GM21717 (cell line): Measurements from ENCODE around the gene PGAM5.

Experiments
- ATAC-seq: cut with Tn5 transposase; IDR thresholded peaks from one replicate; pipeline ENCODE4 v1.9.1; 2021; ENCODE audit warnings: mild to moderate bottlenecking, moderate library complexity; ENCODE audit not compliant: unreplicated experiment

The PGAM5 gene

DNA sequence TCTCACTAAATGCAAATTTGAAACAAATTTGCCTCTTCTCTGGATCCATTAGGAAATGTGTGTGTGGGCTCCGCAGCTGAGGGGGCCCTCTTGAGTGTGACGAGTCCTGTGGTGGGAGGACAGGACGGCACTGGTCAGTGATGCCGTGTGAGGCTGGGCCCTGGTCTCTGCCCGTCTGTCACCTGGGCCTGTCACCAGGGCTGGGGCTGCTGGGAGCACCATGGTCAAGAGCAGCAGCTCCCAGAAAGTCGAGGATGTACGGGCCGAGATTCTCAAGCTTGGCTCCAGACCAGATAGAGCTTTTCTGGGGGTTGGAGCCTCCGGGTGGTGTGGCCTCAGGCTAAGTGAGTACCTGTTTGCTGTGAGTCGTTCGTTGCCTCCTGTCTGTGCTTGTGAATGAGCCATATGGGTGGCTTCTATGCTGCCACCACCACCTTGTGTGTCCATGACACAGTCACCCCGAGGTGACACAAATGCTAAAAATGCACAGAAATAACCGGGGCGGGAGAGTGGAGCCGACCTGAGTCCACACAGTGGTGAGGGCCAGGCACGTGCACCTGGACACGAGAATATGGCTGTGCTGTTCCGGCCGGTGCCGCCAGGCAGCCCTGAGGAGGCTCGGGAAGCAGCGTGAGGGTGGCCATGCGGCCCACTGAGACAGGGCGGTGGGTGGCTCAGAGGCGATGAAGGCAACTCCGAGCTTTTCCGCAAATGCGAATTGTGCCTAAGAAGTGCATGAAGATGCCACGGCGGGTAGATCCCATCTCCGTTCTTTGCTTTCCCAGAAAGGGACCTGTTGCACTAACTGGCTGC is 8.7 kb downstream of the PGAM5 start:
- ATAC-seq = no peak

GRCh38 chr12:132719954-132720324 is 9.3 kb downstream of the PGAM5 start:
- no peak for ATAC-seq

DNA sequence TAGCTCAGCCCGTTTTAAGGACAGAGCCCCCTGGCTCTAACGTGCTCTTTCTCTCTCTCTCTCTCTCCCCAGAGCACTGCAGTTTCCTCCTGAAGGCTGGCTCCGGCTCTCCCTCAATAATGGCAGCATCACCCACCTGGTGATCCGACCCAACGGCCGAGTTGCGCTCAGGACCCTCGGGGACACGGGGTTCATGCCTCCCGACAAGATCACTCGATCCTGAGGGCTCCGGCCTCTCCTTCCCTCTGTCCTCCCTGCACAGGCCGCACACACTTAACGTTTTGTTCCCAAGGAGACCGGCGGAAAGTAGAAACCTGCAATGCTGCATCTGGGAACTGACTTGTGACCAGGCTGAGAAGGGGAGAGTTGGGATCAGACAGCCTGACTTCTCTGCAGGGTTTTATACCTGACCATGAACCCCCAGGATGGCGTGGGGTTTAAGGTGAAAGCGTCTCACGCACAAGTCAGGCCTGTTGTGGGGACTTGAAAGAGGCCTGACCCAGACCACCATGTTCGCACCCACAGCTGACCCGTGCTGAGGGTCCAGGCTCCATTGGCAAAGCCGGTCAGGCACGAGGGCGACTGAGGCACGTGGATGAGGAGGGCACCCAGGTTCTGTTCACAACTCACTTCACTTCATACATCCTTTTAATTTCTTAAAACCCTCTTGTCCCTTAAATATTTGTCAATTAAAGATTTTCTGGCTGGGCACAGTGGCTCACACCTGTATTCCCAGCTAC is 10.1 kb downstream of the PGAM5 start:
- ATAC-seq = no peak

DNA sequence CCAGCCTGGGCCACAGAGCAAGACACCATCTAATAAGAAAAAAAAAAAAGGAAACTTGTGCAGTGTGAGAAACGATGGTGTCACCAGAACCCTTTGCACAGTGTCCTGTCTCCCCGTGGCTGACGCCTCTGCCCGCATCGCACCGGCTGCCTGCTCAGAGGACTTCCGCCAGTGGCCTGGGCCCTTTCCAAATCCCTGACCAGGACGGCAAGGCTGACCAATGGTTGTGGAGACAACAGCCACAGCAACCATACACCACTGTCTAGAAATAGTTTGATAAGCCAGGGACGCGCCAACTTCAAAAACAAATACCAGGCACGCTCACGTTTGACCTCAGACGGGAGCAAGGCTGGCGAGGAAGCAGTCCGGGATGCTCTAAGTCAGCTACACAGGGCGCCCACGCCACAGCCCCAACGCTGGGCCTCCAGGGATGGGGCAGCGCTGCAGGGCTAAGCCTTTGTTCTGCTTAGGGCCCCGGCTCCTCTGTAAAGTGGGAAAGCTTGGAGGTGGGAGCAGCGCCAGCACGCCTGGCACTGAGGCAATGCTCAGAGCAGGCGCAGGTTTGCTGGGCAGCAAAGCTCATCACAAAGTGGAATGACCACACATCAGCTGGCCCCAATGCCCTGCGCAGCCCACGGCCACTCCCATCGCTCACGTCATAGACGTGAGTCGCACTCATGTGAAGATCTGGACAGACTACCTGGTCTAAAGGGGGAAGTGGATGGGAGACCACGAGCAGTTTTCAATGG is 12.5 kb downstream of the PGAM5 start:
- no peak for ATAC-seq

- no peak for ATAC-seq
These were observed 13.1 kb downstream of the PGAM5 start for GRCh38 chr12:132723764-132724140.

DNA sequence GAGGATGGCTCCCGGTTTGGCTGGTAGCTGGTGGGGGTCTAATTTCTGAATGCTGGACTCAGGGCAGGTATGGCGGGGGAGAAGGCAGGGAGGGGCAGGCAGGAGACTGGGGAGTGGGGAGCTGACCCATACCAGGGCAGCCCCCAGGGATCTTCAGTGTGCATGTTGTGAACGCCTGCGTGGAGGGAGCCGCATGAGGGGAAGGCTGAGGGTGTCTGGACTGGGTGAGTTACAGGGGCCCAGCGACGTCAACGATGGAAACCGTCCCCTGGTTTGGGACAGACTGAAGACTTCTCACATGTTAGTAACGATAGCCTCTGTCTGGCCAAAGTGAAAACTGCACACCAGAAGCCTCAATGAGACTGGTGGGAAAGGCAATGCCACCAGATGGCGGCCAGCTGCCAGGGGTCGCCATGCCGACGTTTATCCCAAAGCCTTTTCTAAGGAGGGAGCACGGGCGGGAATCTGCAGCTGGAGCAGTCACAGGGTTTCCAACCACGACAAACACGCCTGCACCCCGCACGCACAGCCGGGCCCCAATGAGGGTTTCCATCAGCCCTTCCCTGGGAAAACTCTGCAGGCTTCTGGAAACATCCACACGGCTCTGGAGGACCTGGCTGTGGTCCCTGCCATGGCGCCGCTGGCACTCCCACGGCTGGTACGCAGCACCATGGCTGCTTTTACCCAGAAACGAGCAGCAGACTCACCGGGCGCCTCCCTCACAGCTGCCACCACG is 14.0 kb downstream of the PGAM5 start:
- ATAC-seq = no peak

GRCh38 chr12:132726386-132726785 is 15.7 kb downstream of the PGAM5 start:
- no peak for ATAC-seq

- no peak for ATAC-seq
These were observed 16.6 kb downstream of the PGAM5 start for GRCh38 chr12:132727091-132727794.

- no peak for ATAC-seq
These were observed 17.9 kb downstream of the PGAM5 start for GRCh38 chr12:132728502-132728901.

- ATAC-seq = no peak
These were observed 19.1 kb downstream of the PGAM5 start for GRCh38 chr12:132729541-132730320.

- ATAC-seq = no peak
These were observed 19.7 kb downstream of the PGAM5 start for GRCh38 chr12:132730353-132730752.

DNA sequence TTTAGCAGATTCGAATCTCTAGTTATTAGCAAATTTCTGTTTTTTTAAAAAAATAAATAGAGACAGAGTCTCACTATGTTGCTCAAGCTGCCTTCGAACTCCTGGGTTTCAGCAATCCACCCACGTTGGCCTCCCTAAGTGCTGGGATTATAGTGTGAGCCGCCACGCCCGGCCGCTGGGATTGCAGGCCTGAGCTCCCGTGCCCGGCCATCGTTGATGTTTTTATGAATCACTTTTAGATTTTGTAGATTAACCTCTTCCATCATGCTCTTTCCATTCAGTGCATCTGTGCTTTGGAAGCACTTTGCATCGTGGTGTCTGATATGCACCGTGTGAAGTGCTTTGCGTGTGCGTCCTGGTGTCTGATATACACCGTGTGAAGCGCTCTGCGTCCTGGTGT is 20.9 kb downstream of the PGAM5 start:
- no peak for ATAC-seq

DNA sequence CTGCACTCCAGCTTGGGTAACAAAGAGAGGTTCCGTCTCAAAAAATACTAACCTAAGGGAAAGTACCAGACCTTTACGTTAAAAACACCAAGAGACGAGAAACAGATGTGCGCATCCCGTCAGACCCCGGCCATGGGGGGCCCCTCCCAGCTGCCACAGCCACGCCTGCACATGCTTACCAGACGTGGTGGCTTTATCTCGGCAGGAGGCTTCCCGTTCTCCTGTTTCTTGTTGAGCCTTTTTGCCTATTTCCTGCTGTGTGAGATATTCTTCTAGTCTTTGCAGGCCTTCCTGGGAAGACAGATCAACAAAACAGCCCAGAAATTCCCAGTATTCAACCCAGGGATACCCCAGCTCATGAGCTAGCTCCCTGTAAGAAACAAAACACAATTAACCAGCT is 23.6 kb downstream of the PGAM5 start:
- ATAC-seq = no peak

DNA sequence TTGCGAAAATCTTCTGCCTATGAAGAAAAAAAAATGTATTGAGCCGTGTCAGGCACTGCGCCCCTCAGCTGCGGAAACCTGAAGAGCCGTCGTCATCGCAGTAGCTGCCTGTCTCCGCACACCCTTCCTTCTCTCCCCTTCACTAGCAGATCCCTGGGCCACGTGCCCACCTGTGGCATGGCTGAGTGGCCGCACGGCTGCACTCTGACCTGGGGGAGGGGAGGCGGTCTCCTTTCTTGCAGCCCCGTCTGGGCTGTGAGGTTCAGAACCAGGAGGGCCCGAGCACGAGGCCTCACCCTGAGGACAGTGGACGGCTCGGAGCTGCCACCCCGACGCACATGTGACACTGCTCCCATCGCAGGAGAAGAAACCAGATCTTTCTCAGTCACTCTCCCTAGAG is 24.9 kb downstream of the PGAM5 start:
- no peak for ATAC-seq

DNA sequence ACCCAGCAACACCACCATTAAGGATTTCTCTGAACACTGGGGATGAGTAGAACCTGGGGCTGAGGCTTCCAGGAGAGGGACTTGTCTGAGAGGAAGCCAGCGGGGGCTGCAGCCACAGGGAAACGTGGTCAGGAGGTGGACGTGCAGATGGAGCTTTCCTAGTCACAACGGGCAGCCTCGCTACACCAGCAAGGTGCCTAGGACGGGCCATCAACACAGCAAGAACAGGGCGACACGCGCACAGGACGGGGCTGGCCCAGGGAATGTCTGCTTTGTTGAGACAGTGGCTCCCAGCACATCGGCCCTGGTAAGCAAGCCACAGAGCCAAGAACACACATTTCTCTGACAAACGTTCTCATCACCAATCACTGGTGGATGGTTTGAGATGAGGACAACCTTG is 25.7 kb downstream of the PGAM5 start:
- ATAC-seq = no peak

DNA sequence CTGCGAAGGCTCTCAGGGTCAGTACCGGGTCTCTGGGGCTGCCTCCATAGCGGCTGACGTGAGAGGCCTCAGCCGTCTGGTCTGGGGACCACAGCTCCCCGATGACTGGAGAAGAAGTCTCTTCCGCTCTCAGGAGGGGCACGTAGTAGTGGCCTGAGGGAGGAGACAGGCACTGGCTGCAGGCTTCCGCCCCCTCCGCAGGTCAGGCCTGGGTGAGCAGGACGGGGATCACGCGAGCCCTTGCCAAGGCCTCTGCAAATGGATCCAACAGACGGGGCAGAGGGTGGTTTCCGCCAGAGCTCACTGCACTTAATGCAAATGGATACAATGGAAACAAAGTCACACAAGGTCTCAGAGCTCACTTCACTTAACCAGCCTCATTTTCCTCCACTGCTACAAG is 26.3 kb downstream of the PGAM5 start:
- ATAC-seq = no peak

DNA sequence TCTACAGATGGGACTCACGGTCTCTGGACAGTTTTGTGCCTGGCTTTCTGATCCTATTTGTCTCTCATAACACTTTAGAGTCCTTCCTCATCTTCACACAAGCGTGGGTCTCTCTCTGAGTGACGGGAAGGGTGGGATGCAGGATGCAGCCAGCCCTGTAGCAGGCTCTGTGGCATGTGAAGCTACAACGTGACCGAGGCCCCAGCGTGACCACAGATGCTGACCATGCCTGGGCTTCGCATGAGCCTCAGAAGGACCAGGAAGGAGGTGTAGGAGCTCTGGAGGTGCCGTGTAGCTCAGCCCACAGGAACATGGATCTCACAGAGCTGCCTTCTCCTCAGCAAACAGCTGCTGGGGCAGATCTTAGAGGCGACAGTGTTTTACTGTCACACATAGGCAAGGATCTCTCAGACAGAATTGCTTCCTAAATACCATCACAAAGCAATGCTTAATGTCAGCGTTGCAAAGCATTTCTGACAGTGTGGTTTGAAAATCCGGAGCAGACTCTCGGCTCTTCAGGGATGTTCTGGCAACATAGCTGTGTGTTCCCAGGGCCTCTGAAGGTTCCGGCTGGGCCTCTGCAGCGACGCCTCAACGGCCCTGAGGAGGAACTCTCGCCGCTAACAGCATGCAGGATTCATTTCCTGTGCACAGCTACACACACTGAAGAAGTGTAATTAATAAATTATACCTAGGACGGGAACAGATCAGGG is 29.1 kb downstream of the PGAM5 start:
- no peak for ATAC-seq

DNA sequence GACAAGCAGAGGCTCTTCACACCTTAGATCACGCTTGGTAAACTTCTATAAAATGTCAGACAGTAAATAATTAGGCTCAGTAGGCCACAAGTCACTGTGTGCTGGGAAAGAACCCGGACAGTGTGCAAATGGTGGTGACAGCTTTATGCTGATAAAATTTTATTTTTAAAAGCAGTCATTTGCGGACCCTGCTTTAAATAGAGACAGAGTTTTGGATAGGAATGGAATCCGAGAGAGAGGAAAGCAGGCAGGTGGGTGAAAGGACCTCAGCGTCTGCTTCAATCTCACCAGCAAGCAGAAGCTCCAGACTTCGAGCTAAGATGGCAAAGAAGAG is 29.6 kb downstream of the PGAM5 start:
- no peak for ATAC-seq

GRCh38 chr12:132740652-132741051 is 30.0 kb downstream of the PGAM5 start:
- no peak for ATAC-seq
